Activated T-cell treated with anti-CD3 and anti-CD28 coated beads, Interleukin-2, amount 50 U/mL, for 24 hours (primary cell): ENCODE data around the gene TMED10.

ENCODE experiments used
- DNase-seq: peaks from one replicate; pipeline ENCODE4 v3.0.0-alpha.2; 2020
- H3K27ac Mint-ChIP-seq: 2 replicates; pipeline ENCODE4 v1.8.0; 2020; ENCODE audit warnings: mild to moderate bottlenecking, mixed read lengths
- H3K27me3 Mint-ChIP-seq: 2 replicates; pipeline ENCODE4 v1.8.0; 2020; ENCODE audit warnings: mixed read lengths
- H3K36me3 Mint-ChIP-seq: 2 replicates; pipeline ENCODE4 v1.8.0; 2020; ENCODE audit warnings: low read depth, mixed read lengths
- H3K4me1 Mint-ChIP-seq: 2 replicates; pipeline ENCODE4 v1.8.0; 2020; ENCODE audit warnings: low read depth, mixed read lengths
- H3K4me3 Mint-ChIP-seq: 2 replicates; pipeline ENCODE4 v1.8.0; 2020; ENCODE audit warnings: mild to moderate bottlenecking, moderate library complexity, mixed read lengths
- H3K9me3 Mint-ChIP-seq: 2 replicates; pipeline ENCODE4 v1.8.0; 2020; ENCODE audit warnings: mixed read lengths

The TMED10 gene

GRCh38 chr14:75202657-75203056 lies 26.2 kb upstream of the TMED10 start:
- H3K4me1 Mint-ChIP-seq, result peaks cover 22% of the 10 kb centered on the region
- H3K9me3 Mint-ChIP-seq, result no peaks in the 10 kb centered on the region
- H3K27me3 Mint-ChIP-seq, result no peaks in the 10 kb centered on the region
- no peak overlapping the region for H3K4me3 Mint-ChIP-seq
- no peak for DNase-seq
- no peak overlapping the region for H3K27ac Mint-ChIP-seq
- H3K36me3 Mint-ChIP-seq, result no peaks in the 10 kb centered on the region

DNA sequence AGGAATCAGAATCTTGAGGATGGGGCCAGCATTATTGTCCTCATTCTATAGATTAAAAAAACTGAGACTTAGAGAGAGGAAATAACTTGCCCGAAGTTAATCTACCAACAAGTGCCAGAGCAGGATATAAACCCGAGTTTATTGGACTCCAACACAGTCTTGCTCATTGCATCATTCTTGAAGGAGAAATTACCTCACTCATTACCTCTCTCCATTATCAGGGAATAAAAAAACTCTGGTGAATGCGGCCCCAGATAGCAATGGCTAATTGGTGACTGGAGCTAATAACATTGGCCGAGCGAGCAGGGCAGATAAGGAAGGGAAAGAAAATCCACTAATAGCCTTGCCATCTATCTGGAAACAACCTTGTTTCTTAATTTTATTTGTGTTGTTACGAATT lies 24.7 kb upstream of the TMED10 start:
- H3K4me1 Mint-ChIP-seq, result peaks cover 16% of the 10 kb centered on the region
- no peaks in the 10 kb centered on the region for H3K27me3 Mint-ChIP-seq
- no peak overlapping the region for H3K4me3 Mint-ChIP-seq
- no peaks in the 10 kb centered on the region for H3K36me3 Mint-ChIP-seq
- no peaks in the 10 kb centered on the region for H3K9me3 Mint-ChIP-seq
- no peak for DNase-seq
- no peak overlapping the region for H3K27ac Mint-ChIP-seq

DNA sequence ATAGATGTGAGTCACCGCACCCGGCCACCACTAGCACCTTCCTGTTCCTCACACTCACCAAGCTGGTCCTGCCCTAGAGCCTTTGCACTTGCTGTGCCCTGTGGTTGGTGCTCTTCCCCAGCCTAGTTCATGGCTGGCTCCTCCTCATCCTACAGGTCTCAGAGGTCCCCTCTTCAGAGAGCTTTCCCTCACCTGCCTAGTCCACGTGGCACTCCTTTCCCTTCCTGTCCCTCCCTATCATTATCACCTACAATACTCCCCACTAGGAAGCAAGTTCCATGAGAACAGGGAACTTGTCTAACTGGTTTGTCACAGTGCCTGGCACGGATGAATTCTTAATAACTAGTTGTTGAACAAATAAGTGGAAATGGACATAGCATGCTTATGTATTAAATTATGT lies 24.0 kb upstream of the TMED10 start:
- H3K27me3 Mint-ChIP-seq, result no peaks in the 10 kb centered on the region
- no peak overlapping the region for H3K4me3 Mint-ChIP-seq
- DNase-seq, result no peak
- H3K36me3 Mint-ChIP-seq, result no peaks in the 10 kb centered on the region
- no peaks in the 10 kb centered on the region for H3K9me3 Mint-ChIP-seq
- H3K4me1 Mint-ChIP-seq, result peaks cover 10% of the 10 kb centered on the region
- peak overlapping the region; percentile 5 for H3K27ac Mint-ChIP-seq

- Mint-ChIP-seq H3K27ac (no peak overlapping the region), H3K4me1 (peaks cover 3% of the 10 kb centered on the region), H3K27me3 (no peaks in the 10 kb centered on the region), H3K4me3 (no peak overlapping the region), H3K9me3 (no peaks in the 10 kb centered on the region), H3K36me3 (no peaks in the 10 kb centered on the region)
- no peak for DNase-seq
These were observed 22.0 kb upstream of the TMED10 start for GRCh38 chr14:75198291-75198933.

DNA sequence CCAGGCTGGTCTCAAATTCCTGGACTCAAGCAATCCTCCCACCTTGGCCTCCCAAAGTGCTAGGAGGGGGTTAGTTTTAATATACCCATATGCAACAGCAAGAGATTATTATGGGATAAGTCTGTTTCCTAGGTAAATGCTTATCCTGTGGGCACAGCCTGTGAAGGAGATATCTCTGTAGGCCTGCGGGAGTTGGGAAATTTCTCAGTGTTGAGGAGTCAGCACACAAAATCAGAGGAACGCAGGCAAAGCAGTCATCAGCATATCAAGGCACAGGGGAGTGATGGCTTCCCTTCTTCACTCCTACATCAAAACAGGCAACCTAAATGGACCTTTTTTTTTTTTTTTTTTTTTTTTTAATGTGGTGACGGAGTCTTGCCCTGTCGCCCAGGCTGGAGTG lies 20.9 kb upstream of the TMED10 start:
- H3K27ac Mint-ChIP-seq, result no peak overlapping the region
- no peak for DNase-seq

GRCh38 chr14:75196468-75196867 lies 20.1 kb upstream of the TMED10 start:
- no peaks in the 10 kb centered on the region for H3K4me1 Mint-ChIP-seq
- no peaks in the 10 kb centered on the region for H3K27me3 Mint-ChIP-seq
- H3K36me3 Mint-ChIP-seq, result no peaks in the 10 kb centered on the region
- H3K27ac Mint-ChIP-seq, result no peak overlapping the region
- DNase-seq, result no peak
- H3K9me3 Mint-ChIP-seq, result no peaks in the 10 kb centered on the region
- H3K4me3 Mint-ChIP-seq, result no peak overlapping the region

More for the DNA sequence above, 20.9 kb upstream of the TMED10 start:
- H3K4me1 Mint-ChIP-seq, result peaks cover under 1% of the 10 kb centered on the region
- no peaks in the 10 kb centered on the region for H3K9me3 Mint-ChIP-seq
- no peaks in the 10 kb centered on the region for H3K27me3 Mint-ChIP-seq
- no peaks in the 10 kb centered on the region for H3K36me3 Mint-ChIP-seq
- no peak overlapping the region for H3K4me3 Mint-ChIP-seq

DNA sequence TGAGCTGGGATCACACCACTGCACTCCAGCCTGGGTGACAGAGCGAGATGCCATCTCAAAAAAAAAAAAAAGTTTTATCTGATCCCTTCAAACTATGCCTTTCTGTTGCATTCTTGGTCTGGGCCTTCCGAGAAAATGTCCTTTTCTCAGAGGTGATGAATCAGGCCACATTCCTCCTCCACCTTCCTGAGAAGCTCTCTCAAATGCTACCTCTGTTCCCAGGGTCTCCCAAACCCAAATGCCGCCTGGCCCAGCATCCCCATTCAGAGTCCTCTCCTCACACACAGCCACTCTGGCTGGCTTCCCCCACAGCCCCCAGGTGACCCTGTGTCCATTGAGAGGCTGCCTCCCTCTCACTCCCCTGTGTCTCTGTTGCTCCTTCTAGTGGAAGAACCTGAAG lies 19.7 kb upstream of the TMED10 start:
- no peak for DNase-seq
- Mint-ChIP-seq H3K9me3 (no peaks in the 10 kb centered on the region), H3K4me1 (no peaks in the 10 kb centered on the region), H3K4me3 (no peak overlapping the region), H3K27ac (peak overlapping the region; percentile 11), H3K36me3 (no peaks in the 10 kb centered on the region), H3K27me3 (no peaks in the 10 kb centered on the region)

- Mint-ChIP-seq H3K27me3 (peaks cover 7% of the 10 kb centered on the region), H3K27ac (no peak overlapping the region), H3K4me3 (no peak overlapping the region), H3K9me3 (no peaks in the 10 kb centered on the region), H3K36me3 (no peaks in the 10 kb centered on the region), H3K4me1 (no peaks in the 10 kb centered on the region)
- no peak for DNase-seq
These were observed 14.7 kb upstream of the TMED10 start for GRCh38 chr14:75191100-75191499.

DNA sequence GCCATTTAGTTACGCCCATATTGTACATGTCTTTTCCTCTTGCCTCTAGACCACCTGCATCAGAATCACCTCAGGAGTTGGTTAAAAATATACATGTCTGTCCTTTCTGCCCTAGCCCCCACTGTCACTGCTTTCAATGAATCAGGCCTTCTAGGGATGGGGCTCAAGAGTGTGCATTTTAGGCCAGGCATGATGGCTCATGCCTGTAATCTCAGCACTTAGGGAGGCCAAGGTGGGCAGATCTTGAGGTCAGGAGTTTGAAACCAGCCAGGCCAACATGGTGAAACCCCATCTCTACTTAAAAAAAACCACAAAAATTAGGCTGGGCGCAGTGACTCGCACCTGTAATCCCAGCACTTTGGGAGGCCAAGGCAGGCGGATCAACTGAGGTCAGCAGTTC lies 13.6 kb upstream of the TMED10 start:
- no peak overlapping the region for H3K27ac Mint-ChIP-seq
- DNase-seq, result no peak
- no peaks in the 10 kb centered on the region for H3K9me3 Mint-ChIP-seq

GRCh38 chr14:75188520-75189268 lies 12.3 kb upstream of the TMED10 start:
- Mint-ChIP-seq H3K4me3 (no peak overlapping the region), H3K27ac (no peak overlapping the region), H3K27me3 (peaks cover 7% of the 10 kb centered on the region), H3K9me3 (no peaks in the 10 kb centered on the region), H3K36me3 (no peaks in the 10 kb centered on the region), H3K4me1 (peaks cover 6% of the 10 kb centered on the region)
- DNase-seq, result no peak

More for the DNA sequence above, 13.6 kb upstream of the TMED10 start:
- no peaks in the 10 kb centered on the region for H3K36me3 Mint-ChIP-seq
- H3K4me1 Mint-ChIP-seq, result no peaks in the 10 kb centered on the region
- H3K27me3 Mint-ChIP-seq, result peaks cover 7% of the 10 kb centered on the region
- H3K4me3 Mint-ChIP-seq, result no peak overlapping the region

GRCh38 chr14:75188086-75188485 lies 11.7 kb upstream of the TMED10 start:
- Mint-ChIP-seq H3K9me3 (no peaks in the 10 kb centered on the region), H3K27me3 (peaks cover 7% of the 10 kb centered on the region), H3K4me1 (peaks cover 6% of the 10 kb centered on the region), H3K27ac (no peak overlapping the region), H3K4me3 (no peak overlapping the region), H3K36me3 (no peaks in the 10 kb centered on the region)
- no peak for DNase-seq

DNA sequence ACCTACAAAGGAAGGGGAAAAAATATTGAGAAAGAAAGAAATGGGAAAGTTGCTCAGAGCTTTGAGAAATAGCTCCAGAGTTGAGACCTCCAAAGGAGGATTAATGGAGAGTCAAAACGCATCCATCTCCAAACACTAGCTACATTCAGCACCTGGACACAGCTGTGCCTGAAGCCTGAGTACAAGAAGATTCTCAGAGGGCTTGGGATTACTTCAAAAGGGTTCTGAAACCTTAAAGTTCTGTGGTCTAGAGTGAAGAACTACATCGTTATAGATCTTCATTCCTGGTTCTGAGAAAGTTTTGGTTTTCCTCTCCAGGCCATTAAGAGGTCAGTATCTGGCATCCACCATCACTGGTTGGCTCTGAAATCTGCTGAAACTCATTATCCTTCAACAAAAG lies 10.5 kb upstream of the TMED10 start:
- Mint-ChIP-seq H3K4me3 (no peak overlapping the region), H3K27me3 (peaks cover 7% of the 10 kb centered on the region), H3K9me3 (no peaks in the 10 kb centered on the region), H3K27ac (no peak overlapping the region), H3K36me3 (no peaks in the 10 kb centered on the region), H3K4me1 (peaks cover 6% of the 10 kb centered on the region)
- DNase-seq, result no peak

GRCh38 chr14:75185251-75186040 lies 9.0 kb upstream of the TMED10 start:
- Mint-ChIP-seq H3K27ac (no peak overlapping the region), H3K36me3 (no peaks in the 10 kb centered on the region), H3K9me3 (no peaks in the 10 kb centered on the region), H3K27me3 (peaks cover 7% of the 10 kb centered on the region), H3K4me1 (peaks cover 6% of the 10 kb centered on the region), H3K4me3 (no peak overlapping the region)
- DNase-seq, result no peak

GRCh38 chr14:75184492-75184891 lies 8.1 kb upstream of the TMED10 start:
- Mint-ChIP-seq H3K36me3 (no peaks in the 10 kb centered on the region), H3K9me3 (no peaks in the 10 kb centered on the region), H3K27ac (no peak overlapping the region), H3K4me1 (peaks cover 6% of the 10 kb centered on the region), H3K27me3 (peaks cover 7% of the 10 kb centered on the region), H3K4me3 (no peak overlapping the region)
- DNase-seq, result no peak

- Mint-ChIP-seq H3K9me3 (no peaks in the 10 kb centered on the region), H3K4me3 (no peak overlapping the region), H3K36me3 (no peaks in the 10 kb centered on the region), H3K27ac (no peak overlapping the region), H3K27me3 (peaks cover 7% of the 10 kb centered on the region), H3K4me1 (peaks cover 6% of the 10 kb centered on the region)
- DNase-seq, result no peak
These were observed 7.6 kb upstream of the TMED10 start for GRCh38 chr14:75184039-75184438.
